Activated CD8-positive, alpha-beta T cell treated with anti-CD3 and anti-CD28 coated beads for 36 hours (primary cell): Measurements from ENCODE around the gene ASB18. TPM values are rescaled to one million over a fixed set of nuclear protein-coding genes. Genes with fewer than 3 reads are reported as not detected.

Source experiments
- ATAC-seq: fragments of 200-7000 bp; cut with Tn5 transposase; one replicate; pipeline ENCODE4 v1.10.0; 2021; ENCODE audit warnings: mild to moderate bottlenecking, moderate library complexity
- CTCF ChIA-PET: fragments of 350-600 bp; sonication (Branson Sonifier 250); formaldehyde crosslinking; loops from one replicate; lab custom pipeline; 2021; ENCODE audit warnings: antibody characterized with exemption; lab: Charles Lee
- POLR2A ChIA-PET: fragments of 350-600 bp; sonication (Branson Sonifier 250); formaldehyde crosslinking; loops from one replicate; lab custom pipeline; 2021; ENCODE audit warnings: antibody characterized with exemption; lab: Charles Lee
- DNase-seq: peaks from one replicate; pipeline ENCODE4 v3.0.0-alpha.2; 2020
- H3K27ac Mint-ChIP-seq: one replicate; pipeline ENCODE4 v1.8.0; 2021; ENCODE audit warnings: mild to moderate bottlenecking, mixed read lengths
- H3K27me3 Mint-ChIP-seq: one replicate; pipeline ENCODE4 v1.8.0; 2021; ENCODE audit warnings: mixed read lengths
- H3K36me3 Mint-ChIP-seq: one replicate; pipeline ENCODE4 v1.8.0; 2021; ENCODE audit warnings: low read depth, mixed read lengths
- H3K4me1 Mint-ChIP-seq: one replicate; pipeline ENCODE4 v1.8.0; 2021; ENCODE audit warnings: low read depth, mixed read lengths
- H3K4me3 Mint-ChIP-seq: one replicate; pipeline ENCODE4 v1.8.0; 2021; ENCODE audit warnings: mild to moderate bottlenecking, moderate library complexity, mixed read lengths
- H3K9me3 Mint-ChIP-seq: one replicate; pipeline ENCODE4 v1.8.0; 2021; ENCODE audit warnings: mixed read lengths
- intact Hi-C: fragments of 100-400 bp; cut with micrococcal nuclease; formaldehyde crosslinking; loops from one replicate; pipeline ENCODE4 v1.10.0; 2022
- total RNA-seq, 2 experiments: library from RNA; stranded (reverse); gene quantifications; one replicate each; pipeline ENCODE4 v1.2.3, GENCODE V29; 2021
- TF ChIP-seq, protein P1 (sequence below): fragments of 200-600 bp; IDR thresholded peaks from one replicate; pipeline ENCODE4 v1.8.0; 2022; ENCODE audit warnings: antibody characterized with exemption, mild to moderate bottlenecking

ASB18 gene
- total RNA-seq, 2 experiments from 2014 or later: not detected

DNA sequence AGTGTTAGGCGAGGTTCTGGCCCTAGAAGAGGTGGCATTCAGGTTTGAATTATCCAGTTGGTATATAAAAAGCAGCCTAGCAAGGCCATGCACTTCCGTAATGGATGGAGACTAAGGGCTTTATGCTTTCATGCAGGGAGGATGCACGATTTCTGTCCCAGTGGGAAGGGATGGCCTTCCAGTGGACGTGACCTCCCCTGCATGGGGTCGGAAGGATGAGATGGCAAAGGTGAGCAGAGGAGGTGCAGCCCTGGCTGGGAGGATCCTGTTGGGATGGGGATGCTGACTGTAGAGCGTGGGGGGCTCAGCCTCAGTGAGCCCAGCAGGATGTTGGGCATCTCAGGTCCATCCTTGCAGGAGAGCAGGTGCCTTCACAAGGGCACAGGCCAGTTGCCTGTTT is 4.8 kb downstream of the ASB18 start:
- H3K27me3 Mint-ChIP-seq: peaks cover 15% of the 10 kb centered on the region
- H3K4me1 Mint-ChIP-seq: no peaks in the 10 kb centered on the region
- ChIA-PET CTCF (no interaction called here), POLR2A (no interaction called here)
- intact Hi-C loops: no loop called here
- TF ChIP-seq, protein P1, sequence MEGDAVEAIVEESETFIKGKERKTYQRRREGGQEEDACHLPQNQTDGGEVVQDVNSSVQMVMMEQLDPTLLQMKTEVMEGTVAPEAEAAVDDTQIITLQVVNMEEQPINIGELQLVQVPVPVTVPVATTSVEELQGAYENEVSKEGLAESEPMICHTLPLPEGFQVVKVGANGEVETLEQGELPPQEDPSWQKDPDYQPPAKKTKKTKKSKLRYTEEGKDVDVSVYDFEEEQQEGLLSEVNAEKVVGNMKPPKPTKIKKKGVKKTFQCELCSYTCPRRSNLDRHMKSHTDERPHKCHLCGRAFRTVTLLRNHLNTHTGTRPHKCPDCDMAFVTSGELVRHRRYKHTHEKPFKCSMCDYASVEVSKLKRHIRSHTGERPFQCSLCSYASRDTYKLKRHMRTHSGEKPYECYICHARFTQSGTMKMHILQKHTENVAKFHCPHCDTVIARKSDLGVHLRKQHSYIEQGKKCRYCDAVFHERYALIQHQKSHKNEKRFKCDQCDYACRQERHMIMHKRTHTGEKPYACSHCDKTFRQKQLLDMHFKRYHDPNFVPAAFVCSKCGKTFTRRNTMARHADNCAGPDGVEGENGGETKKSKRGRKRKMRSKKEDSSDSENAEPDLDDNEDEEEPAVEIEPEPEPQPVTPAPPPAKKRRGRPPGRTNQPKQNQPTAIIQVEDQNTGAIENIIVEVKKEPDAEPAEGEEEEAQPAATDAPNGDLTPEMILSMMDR: no peak
- H3K4me3 Mint-ChIP-seq: no peak overlapping the region
- no peaks in the 10 kb centered on the region for H3K36me3 Mint-ChIP-seq
- DNase-seq (no peak), ATAC-seq (no peak)
- peaks cover 4% of the 10 kb centered on the region for H3K9me3 Mint-ChIP-seq
- H3K27ac Mint-ChIP-seq: no peak overlapping the region

DNA sequence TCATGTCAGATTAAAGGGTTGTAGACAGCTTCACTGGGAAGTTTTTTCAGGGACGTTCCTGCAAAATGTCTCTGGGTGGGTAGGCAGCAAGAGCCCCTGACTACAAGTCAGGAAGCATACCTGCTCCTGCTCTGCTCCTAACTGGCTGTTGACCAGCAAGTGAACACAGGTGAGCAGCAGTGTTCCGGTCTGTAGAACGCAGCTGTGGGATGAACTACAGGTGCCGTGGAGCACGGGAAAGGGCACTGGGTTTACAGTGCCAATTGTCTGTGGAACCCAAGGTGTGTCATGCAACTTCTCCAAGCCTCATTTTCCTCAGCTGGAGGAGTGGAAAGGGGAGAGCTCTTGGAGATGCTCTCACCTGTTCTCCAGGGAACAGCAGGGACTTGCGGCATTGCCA is 6.6 kb downstream of the ASB18 start:
- Mint-ChIP-seq H3K27ac (no peak overlapping the region), H3K9me3 (peaks cover 4% of the 10 kb centered on the region), H3K36me3 (no peaks in the 10 kb centered on the region), H3K27me3 (peaks cover 11% of the 10 kb centered on the region), H3K4me1 (no peaks in the 10 kb centered on the region), H3K4me3 (no peak overlapping the region)
- TF ChIP-seq, protein P1: no peak
- POLR2A ChIA-PET: no interaction called here
- DNase-seq (no peak), ATAC-seq (no peak)
- CTCF ChIA-PET: no interaction called here
- intact Hi-C loops: no loop called here

DNA sequence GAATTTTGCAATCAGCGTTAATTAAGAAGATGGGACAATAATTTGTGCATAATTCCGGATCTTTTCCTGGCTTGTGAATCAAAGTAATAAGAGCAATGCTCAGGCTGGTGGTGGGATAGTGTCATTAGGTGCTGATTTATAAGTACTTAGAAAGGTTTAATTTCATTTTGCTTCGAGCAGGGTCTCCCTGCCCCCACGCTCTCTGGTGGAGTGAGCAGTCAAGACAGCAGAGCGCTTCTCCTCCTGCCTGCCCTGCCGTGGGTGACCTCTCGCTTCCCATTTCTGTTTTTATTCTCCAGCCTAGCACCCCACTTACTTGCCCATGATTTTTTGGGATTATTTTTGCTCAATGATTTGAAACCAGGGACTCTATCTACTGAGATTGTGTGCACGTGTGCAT is 7.1 kb downstream of the ASB18 start:
- TF ChIP-seq, protein P1: no peak
- Mint-ChIP-seq H3K36me3 (no peaks in the 10 kb centered on the region), H3K27ac (no peak overlapping the region), H3K4me1 (no peaks in the 10 kb centered on the region), H3K27me3 (peaks cover 11% of the 10 kb centered on the region), H3K4me3 (no peak overlapping the region), H3K9me3 (peaks cover 4% of the 10 kb centered on the region)
- ChIA-PET CTCF (no interaction called here), POLR2A (no interaction called here)
- intact Hi-C loops: no loop called here
- ATAC-seq: no peak
- no peak for DNase-seq

DNA sequence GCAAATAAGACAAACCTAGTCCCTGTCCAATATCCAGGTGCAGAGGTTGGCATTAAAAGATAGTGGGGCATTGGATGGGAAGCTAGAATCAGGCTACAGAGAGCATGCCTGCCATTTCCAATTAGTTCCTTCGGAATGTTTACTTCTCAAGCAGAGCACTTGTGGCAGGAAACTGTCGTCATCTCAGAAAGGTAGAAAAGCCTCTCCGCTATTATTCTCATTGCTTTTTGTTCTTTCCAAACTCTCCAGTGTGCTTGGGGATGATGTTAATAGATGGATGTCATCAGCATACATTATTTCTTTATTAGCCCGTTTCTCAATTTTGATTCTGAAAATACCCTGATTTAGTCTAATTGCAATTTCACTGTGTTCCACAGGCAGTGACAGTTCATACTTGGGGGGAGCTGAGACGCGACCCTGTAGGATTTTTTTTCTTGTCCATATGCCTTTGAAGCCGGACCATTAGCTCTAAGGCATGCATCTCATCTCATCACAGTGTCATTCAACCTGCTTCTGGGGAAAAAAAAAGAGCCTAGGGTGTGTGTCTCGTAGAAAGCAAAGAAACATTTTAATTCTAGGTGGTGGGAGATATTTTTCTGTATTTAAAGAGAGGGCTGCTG is 7.7 kb downstream of the ASB18 start:
- Mint-ChIP-seq H3K4me3 (no peak overlapping the region), H3K27me3 (peaks cover 11% of the 10 kb centered on the region), H3K4me1 (no peaks in the 10 kb centered on the region), H3K9me3 (peaks cover 3% of the 10 kb centered on the region), H3K36me3 (no peaks in the 10 kb centered on the region), H3K27ac (no peak overlapping the region)
- TF ChIP-seq, protein P1: no peak
- ChIA-PET CTCF (no interaction called here), POLR2A (no interaction called here)
- no peak for ATAC-seq
- DNase-seq: no peak
- intact Hi-C loops: no loop called here

DNA sequence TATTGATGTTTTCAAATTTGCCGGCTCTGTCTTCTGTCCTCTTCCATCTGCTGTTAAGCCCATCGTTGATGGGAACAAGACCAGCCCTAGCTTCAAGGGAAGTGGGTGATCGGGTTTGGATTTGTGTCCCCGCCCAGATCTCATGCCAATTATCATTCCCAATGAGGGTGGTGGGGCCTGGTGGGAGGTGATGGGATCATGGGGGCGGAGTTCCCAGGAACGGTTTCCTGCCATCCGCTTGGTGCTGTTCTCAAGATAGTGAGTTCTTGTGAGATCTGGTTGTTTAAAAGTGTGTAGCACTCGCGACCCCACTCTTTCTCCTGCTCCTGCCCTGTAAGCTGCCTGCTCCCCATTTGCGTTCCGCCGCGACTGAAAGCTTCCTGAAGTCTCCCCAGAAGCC is 9.5 kb downstream of the ASB18 start:
- peaks cover 8% of the 10 kb centered on the region for H3K27me3 Mint-ChIP-seq
- H3K27ac Mint-ChIP-seq: no peak overlapping the region
- no peaks in the 10 kb centered on the region for H3K9me3 Mint-ChIP-seq
- no peaks in the 10 kb centered on the region for H3K36me3 Mint-ChIP-seq
- intact Hi-C loops: no loop called here
- CTCF ChIA-PET: no interaction called here
- TF ChIP-seq, protein P1: no peak
- no peak for DNase-seq
- H3K4me3 Mint-ChIP-seq: no peak overlapping the region
- no peak for ATAC-seq
- H3K4me1 Mint-ChIP-seq: no peaks in the 10 kb centered on the region
- POLR2A ChIA-PET: no interaction called here
